ENCODE data around the gene C20orf141.

Gene C20orf141

DNA sequence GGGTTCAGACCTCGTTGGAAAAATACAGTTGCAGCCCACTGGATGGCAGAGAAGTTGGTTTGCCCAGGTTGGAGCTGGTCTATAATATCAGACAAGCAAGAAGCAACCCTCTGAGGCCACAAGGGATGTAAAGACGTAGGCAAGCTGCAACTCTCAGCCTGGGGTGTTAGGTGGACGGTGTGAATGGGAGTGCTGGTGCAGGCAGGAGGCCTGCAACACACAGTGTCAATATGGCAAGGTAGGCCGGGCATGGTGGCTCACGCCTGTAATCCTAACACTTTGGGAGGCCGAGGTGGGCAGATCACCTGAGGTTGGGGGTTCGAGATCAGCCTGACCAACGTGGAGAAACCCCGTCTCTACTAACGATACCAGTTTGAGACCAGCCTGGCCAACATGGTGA lies 36.3 kb downstream of the C20orf141 start:
- no peak for DNase-seq

DNA sequence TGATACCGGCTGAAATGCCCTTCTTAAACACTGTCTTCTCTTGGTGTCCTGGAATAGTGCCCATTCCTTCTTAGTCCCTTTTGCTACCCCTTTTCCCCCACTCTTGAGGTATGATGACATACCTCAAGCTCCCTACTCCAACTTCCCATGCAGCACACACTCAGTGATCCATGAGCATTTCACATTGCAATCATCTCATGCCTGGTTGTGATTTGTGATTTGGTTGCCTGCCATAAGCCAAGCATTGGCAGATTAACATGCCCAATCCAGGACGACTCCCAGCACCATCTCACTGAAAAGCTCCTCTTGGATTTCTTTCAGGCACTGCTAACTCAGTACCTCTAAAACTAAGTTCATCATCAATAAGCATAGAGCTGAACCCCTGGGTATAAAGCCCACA lies 43.8 kb downstream of the C20orf141 start:
- DNase-seq, result no peak

DNA sequence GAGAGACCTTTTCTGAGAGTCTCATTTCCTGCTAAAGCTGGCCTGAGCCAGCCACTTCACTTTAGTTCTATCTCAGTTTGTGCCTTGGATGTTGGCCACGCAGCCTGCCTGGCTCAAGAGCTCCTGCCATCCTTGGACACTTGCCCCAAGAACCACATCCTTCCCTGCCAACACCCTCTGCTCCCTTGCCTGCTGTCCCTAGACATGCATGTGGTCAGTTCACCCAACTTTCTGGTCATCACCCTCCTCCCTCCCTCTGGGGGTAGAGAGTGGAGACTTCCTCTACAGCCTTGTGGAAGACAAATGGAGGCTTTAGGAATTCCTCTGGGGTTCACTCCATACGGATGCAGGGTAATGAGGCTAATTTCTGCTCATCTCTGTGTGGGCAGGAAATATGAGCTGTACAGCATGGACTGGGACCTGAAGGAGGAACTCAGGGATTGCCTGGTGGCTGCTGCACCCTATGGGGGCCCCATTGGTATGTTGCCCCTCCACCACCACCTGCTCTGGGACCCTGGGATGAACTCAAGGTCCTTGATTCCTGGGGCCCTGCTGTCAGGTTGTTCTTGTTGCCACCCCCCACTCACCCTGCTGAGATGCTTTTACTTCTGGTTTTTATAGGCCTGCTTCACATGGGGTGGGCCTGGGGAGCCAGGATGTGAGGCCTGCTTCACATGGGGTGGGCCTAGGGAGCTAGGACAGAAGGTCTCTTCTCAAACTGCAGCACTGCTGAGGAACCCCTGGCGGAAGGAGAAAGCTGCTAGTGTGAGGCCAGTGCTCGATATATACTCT lies 44.7 kb downstream of the C20orf141 start:
- peak; percentile 7 for DNase-seq

DNA sequence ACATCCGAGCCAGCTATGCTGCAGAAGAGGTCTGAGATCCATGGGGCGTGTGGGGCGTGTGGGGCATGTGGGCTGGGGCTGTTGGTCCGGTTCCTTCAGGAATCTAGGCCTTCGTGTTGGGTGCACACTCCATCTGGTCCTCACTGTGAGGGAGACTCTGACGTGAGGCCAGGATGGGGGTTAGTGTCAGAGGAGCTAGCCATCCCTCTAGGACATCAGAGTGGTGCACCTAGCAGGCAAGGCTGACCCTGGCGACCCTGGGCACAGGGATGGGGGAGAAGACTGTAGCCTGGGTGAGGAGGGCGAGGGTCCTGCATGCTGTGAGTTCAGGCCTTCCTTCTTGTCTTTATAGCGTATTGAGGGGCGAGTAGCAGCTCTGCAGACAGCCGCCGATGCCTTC lies 49.8 kb downstream of the C20orf141 start:
- DNase-seq, result no peak

DNA sequence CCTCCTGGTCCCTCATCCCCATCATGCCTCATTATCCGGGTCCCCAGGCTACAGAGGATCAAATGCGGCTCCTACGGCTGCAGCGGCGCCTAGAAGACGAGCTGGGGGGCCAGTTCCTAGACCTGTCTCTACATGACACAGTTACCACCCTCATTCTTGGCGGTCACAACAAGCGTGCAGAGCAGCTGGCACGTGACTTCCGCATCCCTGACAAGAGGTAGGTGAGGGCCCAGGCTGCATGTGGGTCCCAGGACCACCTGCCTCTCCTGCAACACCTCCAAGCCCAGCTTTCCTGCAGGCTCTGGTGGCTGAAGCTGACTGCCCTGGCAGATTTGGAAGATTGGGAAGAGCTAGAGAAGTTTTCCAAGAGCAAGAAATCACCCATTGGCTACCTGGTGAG lies 50.3 kb downstream of the C20orf141 start:
- no peak for DNase-seq

Data from NCI-H2029 (cell line).